SK-N-SH (cell line): ENCODE data around the gene TUBGCP3. TPM values are rescaled to one million over a fixed set of nuclear protein-coding genes. Genes with fewer than 3 reads are reported as not detected.

ENCODE experiments used
- CTCF ChIA-PET: fragments of 300-600, 350-600 bp; formaldehyde crosslinking; extraction: SDS; loops from one replicate; lab custom pipeline; 2021; lab: Yijun Ruan, JAX
- POLR2A ChIA-PET: fragments of 350-600 bp; sonication (Branson Sonifier 250); formaldehyde crosslinking; extraction: SDS; loops from one replicate; lab custom pipeline; 2020; ENCODE audit warnings: antibody characterized with exemption, inconsistent platforms; lab: Yijun Ruan, JAX
- DNase-seq: peaks from one replicate; pipeline ENCODE4 v3.0.0; 2012
- H2AFZ ChIP-seq: fragments of 200-600 bp; sonication (generic); 2 replicates; pipeline ENCODE4 v1.8.1; 2016; ENCODE audit warnings: antibody characterized with exemption, mild to moderate bottlenecking, low read depth
- H3F3A ChIP-seq: fragments of 200-600 bp; sonication (generic); replicated peaks from 2 replicates; pipeline ENCODE3; 2016; ENCODE audit warnings: antibody characterized with exemption, mild to moderate bottlenecking; ENCODE audit not compliant: insufficient read depth
- H3K27ac ChIP-seq, 2 experiments: fragments of 200-500 bp in 1 of 2; fragments of 200-600 bp in 1 of 2; sonication (Bioruptor generic) in 1 of 2; sonication (generic), shearing (Covaris generic) in 1 of 2; 2 replicates each; pipeline versions ENCODE4 v1.5.1 to v1.6.1; 2014 to 2016; ENCODE audit warnings: low read depth in 2 of 2, inconsistent platforms in 1 of 2, low read length in 1 of 2, mild to moderate bottlenecking in 1 of 2, mixed read lengths in 1 of 2
- H3K27me3 ChIP-seq: fragments of 200-600 bp; sonication (generic), shearing (Covaris generic); 2 replicates; pipeline ENCODE4 v1.6.1; 2016; ENCODE audit warnings: mixed run types; ENCODE audit not compliant: insufficient read depth
- H3K36me3 ChIP-seq, 2 experiments: fragments of 200-500 bp in 1 of 2; fragments of 200-600 bp in 1 of 2; sonication (Bioruptor generic) in 1 of 2; sonication (generic) in 1 of 2; replicated peaks in 1 of 2; 2 replicates each; pipeline versions ENCODE3 to v1.5.1; 2014 to 2016; ENCODE audit warnings: low read length in 1 of 2, mild to moderate bottlenecking in 1 of 2; ENCODE audit not compliant: insufficient read depth in 2 of 2, control insufficient read depth in 1 of 2
- H3K4me1 ChIP-seq, 2 experiments: fragments of 200-500 bp in 1 of 2; fragments of 200-600 bp in 1 of 2; sonication (Bioruptor generic) in 1 of 2; sonication (generic), shearing (Covaris generic) in 1 of 2; 2 replicates each; pipeline versions ENCODE4 v1.5.1 to v1.6.1; 2014 to 2016; ENCODE audit warnings: low read depth in 1 of 2, low read length in 1 of 2, mixed run types in 1 of 2; ENCODE audit not compliant: insufficient read depth in 2 of 2, control insufficient read depth in 1 of 2
- H3K4me2 ChIP-seq: fragments of 200-600 bp; sonication (generic), shearing (Covaris generic); 2 replicates; pipeline ENCODE4 v1.6.1; 2017; ENCODE audit warnings: mixed run types
- H3K4me3 ChIP-seq, 2 experiments: fragments of 200-500 bp in 1 of 2; fragments of 200-600 bp in 1 of 2; sonication (Bioruptor generic) in 1 of 2; sonication (generic), shearing (Covaris generic) in 1 of 2; 2 replicates each; pipeline versions ENCODE4 v1.5.1 to v1.8.1; 2014 to 2016; ENCODE audit warnings: low read depth in 2 of 2, inconsistent platforms in 1 of 2, low read length in 1 of 2, mild to moderate bottlenecking in 1 of 2, mixed read lengths in 1 of 2, moderate library complexity in 1 of 2
- H3K79me2 ChIP-seq: fragments of 200-600 bp; sonication (generic); 2 replicates; pipeline ENCODE4 v1.8.1; 2017; ENCODE audit warnings: mild to moderate bottlenecking; ENCODE audit not compliant: insufficient read depth
- H3K9ac ChIP-seq: fragments of 200-600 bp; sonication (generic); 2 replicates; pipeline ENCODE4 v1.6.1; 2017; ENCODE audit warnings: mixed run types
- H3K9me2 ChIP-seq: fragments of 200-600 bp; sonication (generic); 2 replicates; pipeline ENCODE4 v1.6.1; 2017; ENCODE audit warnings: mixed run types
- H3K9me3 ChIP-seq: fragments of 200-600 bp; sonication (generic); 2 replicates; pipeline ENCODE4 v1.6.1; 2017; ENCODE audit warnings: mixed run types, mild to moderate bottlenecking, moderate library complexity
- H4K20me1 ChIP-seq: fragments of 200-600 bp; sonication (generic); 2 replicates; pipeline ENCODE4 v1.6.1; 2017; ENCODE audit warnings: mild to moderate bottlenecking, mixed run types; ENCODE audit not compliant: insufficient read depth
- CHD2 ChIP-seq: fragments of 150-350 bp; IDR thresholded peaks from 2 replicates; pipeline ENCODE4 v1.6.1; 2018; ENCODE audit warnings: low read length; ENCODE audit not compliant: partially characterized antibody
- EP300 ChIP-seq, 2 experiments: IDR thresholded peaks; 2 replicates each; pipeline versions ENCODE4 v1.4.0 to v1.6.1; 2012; ENCODE audit warnings: borderline replicate concordance in 1 of 2, low read depth in 1 of 2, low read length in 1 of 2
- GABPA ChIP-seq: IDR thresholded peaks from 2 replicates; pipeline ENCODE4 v1.4.0; 2012; ENCODE audit warnings: low read depth, mild to moderate bottlenecking
- GATA2 ChIP-seq: sonication (generic); formaldehyde crosslinking; IDR thresholded peaks from 2 replicates; pipeline ENCODE4 v1.5.0; 2020; ENCODE audit warnings: mild to moderate bottlenecking, missing genetic modification reagents
- MEF2A ChIP-seq: IDR thresholded peaks from 2 replicates; pipeline ENCODE4 v1.4.0; 2012; ENCODE audit warnings: low read depth, borderline replicate concordance
- RAD21 ChIP-seq: IDR thresholded peaks from 2 replicates; pipeline ENCODE4 v1.6.1; 2012; ENCODE audit warnings: mild to moderate bottlenecking, low read length
- RCOR1 ChIP-seq: fragments of 150-350 bp; IDR thresholded peaks from 2 replicates; pipeline ENCODE4 v1.6.1; 2017; ENCODE audit warnings: antibody characterized with exemption, low read length
- RFX5 ChIP-seq: IDR thresholded peaks from 2 replicates; pipeline ENCODE4 v1.6.1; 2012; ENCODE audit warnings: mild to moderate bottlenecking, improper control_type of control experiment, low read length
- SIN3A ChIP-seq: IDR thresholded peaks from 2 replicates; pipeline ENCODE4 v1.6.1; 2012; ENCODE audit warnings: low read depth, mild to moderate bottlenecking, low read length, moderate library complexity, borderline replicate concordance
- WGBS: methylation state at CpG from one replicate; pipeline ENCODE4 v1.1.6; 2017; ENCODE audit warnings: low lambda C conversion rate; 5-methylcytosine and 5-hydroxymethylcytosine counted together
- polyA plus RNA-seq, 3 experiments: library from polyadenylated mRNA; depleted of rRNA; stranded (reverse); fragments of >200 nt; gene quantifications; 2 replicates each; pipeline ENCODE4 v1.2.3, GENCODE V29; 2012
- TF ChIP-seq, protein P1 (sequence below): IDR thresholded peaks from 2 replicates; pipeline ENCODE4 v1.4.0; 2012; ENCODE audit warnings: low read depth, borderline replicate concordance
- TF ChIP-seq, protein P2 (sequence below): IDR thresholded peaks from 2 replicates; pipeline ENCODE4; 2012

Gene TUBGCP3
- polyA plus RNA-seq, 1 of the 3 experiments (the other 2 are of a cell fraction) = 16.8 TPM

DNA sequence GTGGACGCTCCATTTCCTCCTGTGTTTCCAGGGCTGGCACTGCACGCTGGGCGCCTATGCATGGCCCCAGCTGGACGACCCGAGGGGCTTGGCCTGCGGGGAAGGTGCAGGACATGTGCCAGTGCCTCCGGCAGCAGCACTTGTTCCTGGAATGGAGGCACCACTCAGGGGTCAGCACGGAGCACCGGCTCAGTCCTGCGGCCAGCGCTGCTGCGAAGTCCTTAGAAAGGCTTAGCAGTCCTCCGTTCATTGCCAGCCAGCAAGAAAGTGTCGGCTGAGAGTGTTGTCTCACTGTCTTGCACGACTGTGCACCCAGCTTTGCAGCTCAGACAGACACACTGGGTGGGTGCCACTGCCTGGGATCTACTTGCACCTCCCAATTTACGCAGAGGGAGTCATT lies 36.1 kb upstream of the TUBGCP3 start:
- H3K9me3 ChIP-seq = no peaks in the 10 kb centered on the region
- TF ChIP-seq GATA2 (CRISPR knock-in tag) = no peak
- no peak for TF ChIP-seq RFX5
- TF ChIP-seq GABPA = no peak
- TF ChIP-seq, all 33 proteins: peak for 0
- no peak overlapping the region for H3K4me2 ChIP-seq
- no peaks in the 10 kb centered on the region for H4K20me1 ChIP-seq
- no peak overlapping the region for H2AFZ ChIP-seq
- no peaks in the 10 kb centered on the region for H3K36me3 ChIP-seq
- ChIA-PET POLR2A (no interaction called here), CTCF (interaction anchor here (0.7 to 3.3 kb wide), 2 partner anchors 243 to 250 kb away, joined by 3 to 15 read pairs; no protein-coding TSS in a partner anchor)
- peaks cover 5% of the 10 kb centered on the region; the same call in 1 of the 2 replicates for H3K27me3 ChIP-seq
- H3K4me3 ChIP-seq = no peak overlapping the region
- H3K79me2 ChIP-seq = no peaks in the 10 kb centered on the region
- H3K9me2 ChIP-seq = no peaks in the 10 kb centered on the region
- H3K27ac ChIP-seq = no peak overlapping the region
- H3K9ac ChIP-seq = no peak overlapping the region
- 54% methylated on average over 8 of the region's 16 CpGs for WGBS
- H3F3A ChIP-seq = no peaks in the 10 kb centered on the region
- H3K4me1 ChIP-seq = no peaks in the 10 kb centered on the region
- DNase-seq = no peak

DNA sequence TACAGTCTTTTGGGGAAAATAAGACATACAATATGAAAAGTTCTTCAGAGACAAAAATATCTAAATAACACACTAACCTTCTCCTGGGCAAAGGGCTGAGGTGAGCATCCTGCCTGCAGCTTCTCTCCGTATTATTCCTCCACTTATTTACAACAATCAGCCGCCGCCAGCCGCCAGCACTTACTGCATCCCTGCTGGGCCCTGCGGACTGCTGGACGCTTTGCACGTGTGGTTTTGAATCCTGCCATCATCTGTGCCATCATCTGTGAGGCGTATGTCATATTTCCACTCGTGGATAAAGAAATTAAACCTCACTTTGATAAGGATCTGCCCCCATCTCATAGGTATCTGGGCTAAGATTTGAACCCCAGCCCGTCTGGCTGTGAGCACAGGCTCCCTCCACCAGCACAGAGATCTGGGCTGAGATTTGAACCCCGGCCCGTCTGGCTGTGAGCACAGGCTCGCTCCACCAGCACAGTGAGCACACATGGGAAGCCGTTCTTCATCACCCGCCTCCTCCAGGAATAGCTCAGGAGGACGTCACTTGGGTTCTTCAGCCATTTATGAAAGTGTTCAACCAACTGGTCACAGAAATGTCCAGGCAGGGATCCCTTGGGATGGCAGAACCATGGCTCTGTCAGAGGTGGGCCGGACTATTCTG lies 35.2 kb upstream of the TUBGCP3 start:
- Histone ChIP-seq H2AFZ (no peak overlapping the region), H3K4me2 (no peak overlapping the region), H4K20me1 (no peaks in the 10 kb centered on the region), H3K36me3 (no peaks in the 10 kb centered on the region), H3K79me2 (no peaks in the 10 kb centered on the region), H3K4me1 (no peaks in the 10 kb centered on the region), H3K4me3 (no peak overlapping the region), H3K9ac (no peak overlapping the region), H3F3A (no peaks in the 10 kb centered on the region), H3K9me3 (no peaks in the 10 kb centered on the region), H3K9me2 (no peaks in the 10 kb centered on the region), H3K27me3 (peaks cover 5% of the 10 kb centered on the region; the same call in 1 of the 2 replicates), H3K27ac (no peak overlapping the region)
- no peak for DNase-seq
- TF ChIP-seq MEF2A (no peak), EP300 (IDR thresholded peaks at IDR 0.05; ENCODE audit: borderline replicate concordance in 1 of 2, low read depth in 1 of 2, low read length in 1 of 2) (no peak), CHD2 (no peak), SIN3A (no peak), RAD21 (no peak), RCOR1 (no peak)
- TF ChIP-seq, protein P1, sequence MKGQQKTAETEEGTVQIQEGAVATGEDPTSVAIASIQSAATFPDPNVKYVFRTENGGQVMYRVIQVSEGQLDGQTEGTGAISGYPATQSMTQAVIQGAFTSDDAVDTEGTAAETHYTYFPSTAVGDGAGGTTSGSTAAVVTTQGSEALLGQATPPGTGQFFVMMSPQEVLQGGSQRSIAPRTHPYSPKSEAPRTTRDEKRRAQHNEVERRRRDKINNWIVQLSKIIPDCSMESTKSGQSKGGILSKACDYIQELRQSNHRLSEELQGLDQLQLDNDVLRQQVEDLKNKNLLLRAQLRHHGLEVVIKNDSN = no peak
- TF ChIP-seq, protein P2, sequence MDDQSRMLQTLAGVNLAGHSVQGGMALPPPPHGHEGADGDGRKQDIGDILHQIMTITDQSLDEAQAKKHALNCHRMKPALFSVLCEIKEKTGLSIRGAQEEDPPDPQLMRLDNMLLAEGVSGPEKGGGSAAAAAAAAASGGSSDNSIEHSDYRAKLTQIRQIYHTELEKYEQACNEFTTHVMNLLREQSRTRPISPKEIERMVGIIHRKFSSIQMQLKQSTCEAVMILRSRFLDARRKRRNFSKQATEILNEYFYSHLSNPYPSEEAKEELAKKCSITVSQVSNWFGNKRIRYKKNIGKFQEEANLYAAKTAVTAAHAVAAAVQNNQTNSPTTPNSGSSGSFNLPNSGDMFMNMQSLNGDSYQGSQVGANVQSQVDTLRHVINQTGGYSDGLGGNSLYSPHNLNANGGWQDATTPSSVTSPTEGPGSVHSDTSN = no peak
- WGBS = 59% methylated on average over 14 of the region's 17 CpGs
- ChIA-PET POLR2A (no interaction called here), CTCF (interaction anchor here (1.1 to 3.3 kb wide), 2 partner anchors 16 to 251 kb away, joined by 3 to 15 read pairs; no protein-coding TSS in a partner anchor)
